Limb (tissue), 2 donors: ENCODE results near the gene LARP7.
"Not testable (repeated sequence)": the region's sequence is repeated elsewhere in the genome, so short reads cannot be mapped to it uniquely, and the experiment has no call there.

Experiments used
- DNase-seq, 2 donors: peaks; one replicate each; pipeline ENCODE4 v3.0.0-alpha.2; 2016; ENCODE audit errors: extremely low spot score in 2 of 2

The LARP7 gene

DNA sequence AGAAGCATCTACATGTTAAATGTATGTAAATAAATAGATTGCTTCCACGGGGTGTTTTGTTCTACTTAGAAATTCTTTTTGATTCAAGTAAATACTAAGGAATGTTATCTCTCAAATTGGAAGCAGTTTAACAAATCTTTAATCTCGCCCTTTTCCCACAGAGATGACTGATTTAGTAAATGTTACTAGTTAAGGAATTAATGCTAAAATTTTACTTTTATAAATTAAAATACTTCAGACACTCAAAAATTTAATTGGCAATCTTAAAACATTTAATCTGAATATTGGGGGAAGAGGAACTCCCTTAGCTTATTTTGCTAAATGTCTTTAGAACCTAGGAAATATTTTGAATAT lies 12.1 kb downstream of the LARP7 start:
- no peak for DNase-seq

DNA sequence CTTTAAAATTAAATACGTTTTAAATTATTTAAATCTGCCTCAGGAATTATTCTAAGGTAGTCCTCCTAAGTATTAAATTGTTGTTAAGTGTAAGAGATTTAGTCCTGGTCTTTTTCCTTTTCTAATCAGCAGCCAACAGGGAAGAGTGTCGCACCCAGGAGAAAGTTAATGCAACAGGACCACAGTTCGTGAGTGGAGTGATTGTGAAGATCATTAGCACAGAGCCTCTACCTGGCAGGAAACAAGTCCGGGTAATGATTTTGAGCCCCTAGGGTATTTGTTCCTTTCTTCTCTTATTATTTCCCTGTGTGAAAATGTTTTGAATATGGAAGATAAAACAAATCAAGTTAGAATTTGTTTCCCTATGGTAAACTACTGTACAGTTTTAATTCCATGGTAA lies 13.4 kb downstream of the LARP7 start:
- DNase-seq: no peak

DNA sequence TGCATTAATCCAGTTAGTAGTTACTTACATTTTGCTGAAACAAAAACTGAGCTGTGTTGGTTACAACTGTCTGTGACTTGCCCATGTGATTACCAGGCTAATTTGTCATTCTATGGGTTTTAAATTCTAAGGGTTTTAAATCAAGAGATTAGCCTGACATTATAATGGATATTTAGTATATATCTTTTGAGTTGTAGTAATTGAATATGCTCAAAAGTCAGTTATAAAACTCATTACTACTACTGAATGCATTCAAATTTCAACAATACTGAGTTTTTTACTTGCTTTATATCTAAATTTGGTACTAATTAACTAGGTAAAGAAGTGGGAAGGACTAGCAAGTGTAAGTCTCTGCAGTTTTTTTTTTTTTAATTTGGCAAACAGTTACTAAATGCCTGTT lies 14.7 kb downstream of the LARP7 start:
- DNase-seq: no peak

DNA sequence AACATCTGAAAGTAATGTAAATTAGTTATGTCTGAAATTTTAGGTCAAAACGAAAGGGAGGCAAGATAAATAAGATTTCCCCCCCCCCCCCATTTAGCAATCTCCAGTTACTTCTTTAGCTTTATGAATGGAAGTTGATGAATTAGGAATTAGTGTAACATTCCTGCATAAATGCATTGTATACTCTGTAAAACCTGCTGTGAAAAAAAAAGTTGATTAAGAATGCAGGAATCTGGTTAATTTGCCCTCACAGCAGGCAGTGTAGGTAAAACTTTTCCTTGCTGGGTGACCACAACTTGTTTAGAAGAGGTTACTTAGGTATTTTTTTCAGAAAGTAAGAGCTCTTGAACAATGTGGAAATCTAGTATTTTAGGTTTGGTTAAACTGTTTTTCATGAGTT lies 15.3 kb downstream of the LARP7 start:
- DNase-seq: no peak

DNA sequence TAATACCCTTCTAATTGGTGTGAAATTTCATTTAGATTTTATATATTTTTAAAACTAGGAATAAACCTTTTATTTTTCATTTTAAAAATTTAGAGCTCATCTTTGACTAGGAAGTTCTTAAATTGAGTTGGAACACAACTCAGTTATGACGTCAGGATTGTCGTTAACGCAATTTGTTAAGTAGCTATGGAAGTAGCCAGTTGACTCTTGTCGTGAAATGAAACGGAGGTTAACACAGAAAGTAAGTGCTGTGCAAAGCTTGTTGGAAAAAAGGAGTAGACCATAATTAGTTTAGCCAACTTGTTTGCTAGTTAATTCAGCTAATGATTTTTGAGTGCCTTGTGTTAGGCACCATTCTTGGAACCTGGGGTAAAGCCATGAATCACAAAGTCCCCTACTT lies 18.3 kb downstream of the LARP7 start:
- no peak for DNase-seq

DNA sequence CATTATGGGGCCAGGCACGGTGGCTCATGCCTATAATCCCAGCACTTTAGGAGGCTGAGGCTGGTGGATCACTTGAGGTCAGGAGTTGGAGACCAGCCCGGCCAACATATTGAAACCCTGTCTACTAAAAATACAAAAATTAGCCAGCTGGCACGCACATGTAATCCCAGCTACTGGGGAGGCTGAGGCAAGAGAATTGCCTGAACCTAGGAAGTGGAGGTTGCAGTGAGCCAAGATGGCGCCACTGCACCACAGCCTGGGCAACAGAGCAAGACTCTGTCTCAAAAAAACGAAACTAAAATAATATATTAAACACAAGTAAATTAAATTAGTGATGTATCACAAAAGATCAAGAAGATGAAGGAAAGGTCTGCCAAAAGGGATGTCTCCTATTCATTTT lies 19.2 kb downstream of the LARP7 start:
- not testable (repeated sequence) for DNase-seq

DNA sequence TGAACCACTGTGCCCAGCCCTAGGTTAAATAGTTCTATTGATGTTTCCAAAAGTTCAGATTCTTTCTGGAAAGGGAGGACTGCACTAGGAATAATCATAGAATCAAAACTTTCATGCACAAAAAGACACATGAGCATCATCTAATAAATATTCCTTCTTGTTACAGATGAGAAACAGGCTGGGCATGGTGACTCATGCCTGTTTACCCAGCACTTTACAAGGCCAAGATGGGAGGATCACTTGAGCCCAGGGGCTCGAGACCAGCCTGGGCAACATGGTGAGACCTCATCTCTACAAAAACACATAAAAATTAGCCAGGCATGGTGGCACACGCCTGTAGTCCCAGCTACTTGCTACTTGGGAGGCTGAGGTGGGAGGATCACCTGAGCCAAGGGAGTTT lies 27.7 kb downstream of the LARP7 start:
- no peak for DNase-seq

DNA sequence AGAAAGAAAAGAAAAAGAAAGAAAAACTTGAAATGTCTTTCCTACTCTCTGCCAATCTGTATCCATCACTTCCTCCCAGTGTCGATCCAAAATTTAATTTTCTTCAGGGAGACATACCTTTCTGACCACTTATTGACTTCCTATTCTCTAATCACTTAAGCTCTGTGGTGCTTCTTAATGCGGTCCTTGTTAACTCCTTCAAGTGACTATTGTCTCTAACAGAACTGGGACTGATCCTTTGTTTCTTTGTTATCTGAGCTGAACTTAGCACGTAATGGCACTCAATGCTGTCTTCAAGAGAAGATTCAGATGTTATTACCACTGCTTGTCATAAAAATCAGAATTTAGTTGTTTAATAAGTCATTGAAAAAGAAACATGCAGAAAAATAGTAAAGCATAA lies 31.2 kb downstream of the LARP7 start:
- no peak for DNase-seq

DNA sequence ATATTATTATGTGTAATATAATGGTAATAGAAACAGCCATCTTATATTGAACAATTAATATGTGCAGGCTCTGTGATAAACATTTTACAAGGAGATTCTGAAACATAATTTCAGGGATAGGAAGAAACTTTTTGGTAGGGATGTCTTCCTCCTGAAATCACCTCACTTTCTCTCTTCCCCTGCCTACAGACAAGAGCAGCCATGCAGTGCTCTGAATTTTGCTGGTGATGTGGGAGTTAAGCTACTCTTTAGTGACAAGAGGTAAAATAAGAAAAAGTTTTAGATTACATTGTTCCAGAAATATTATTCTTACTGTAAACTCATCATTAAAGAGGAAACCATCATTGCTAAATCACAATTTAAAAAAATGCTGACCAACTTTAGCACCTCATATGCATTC lies 36.1 kb downstream of the LARP7 start:
- no peak for DNase-seq

DNA sequence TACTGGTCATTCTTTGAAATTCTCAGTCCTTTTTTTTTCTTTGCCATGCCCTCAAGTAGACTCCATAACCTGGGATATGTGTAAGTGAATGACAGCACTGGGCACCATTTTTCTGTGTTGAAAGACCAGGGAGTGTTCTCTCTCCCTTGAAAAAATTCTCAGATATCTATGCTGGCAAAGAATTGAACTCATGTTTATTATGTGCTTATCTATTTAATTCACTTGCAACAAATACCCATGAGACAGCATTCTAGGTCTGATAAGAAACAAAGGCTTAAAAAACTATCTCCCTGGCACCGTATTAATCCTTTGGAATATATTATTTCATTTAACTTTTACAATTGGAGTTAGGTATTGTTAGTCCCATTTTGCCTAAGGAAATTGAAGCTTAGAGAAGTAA lies 36.7 kb downstream of the LARP7 start:
- DNase-seq: no peak

DNA sequence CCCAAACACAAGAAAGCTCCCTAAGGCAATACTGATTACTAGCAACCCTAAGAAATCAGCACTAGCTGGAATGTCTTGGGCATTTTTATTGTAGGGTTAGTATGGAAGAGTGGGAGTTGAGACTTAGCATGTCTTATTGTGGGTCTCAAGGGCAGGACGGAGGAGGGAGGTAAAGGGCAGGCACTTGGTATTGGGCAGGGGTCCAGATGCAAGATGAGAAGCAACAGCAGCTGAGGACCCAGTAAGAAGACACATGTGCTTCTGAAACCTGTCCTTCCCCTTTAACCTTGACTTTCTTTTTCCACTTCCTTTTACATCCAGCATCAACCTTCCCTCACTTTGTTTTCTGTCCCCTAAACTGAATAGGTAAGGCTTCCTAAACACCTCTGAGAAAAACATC lies 37.4 kb downstream of the LARP7 start:
- no peak for DNase-seq

DNA sequence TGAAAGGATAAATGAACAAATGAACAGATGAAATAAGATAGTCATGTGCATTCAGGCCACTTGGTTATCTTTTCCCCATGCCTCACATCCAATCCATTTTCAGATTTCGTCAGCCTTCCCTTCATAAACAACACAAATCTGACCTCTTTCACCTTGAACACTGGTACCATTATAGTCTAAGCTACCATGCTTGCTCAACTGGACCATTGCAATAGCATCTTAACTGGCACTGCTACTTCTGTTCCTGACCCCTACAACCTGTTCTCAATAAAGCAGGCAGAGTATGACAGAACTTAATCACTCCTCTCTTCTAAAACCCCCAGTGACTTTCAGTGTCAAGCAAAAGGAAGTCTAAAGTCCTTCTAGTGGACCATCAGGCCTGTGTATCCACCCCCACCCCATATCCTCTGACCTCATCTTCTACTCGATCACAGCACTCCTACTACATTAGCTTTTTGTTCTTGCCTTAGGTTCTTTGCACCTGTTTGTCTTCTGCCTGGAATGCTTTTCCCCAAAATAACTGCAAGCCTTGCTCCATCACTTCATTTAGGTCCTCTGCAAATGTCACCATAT lies 40.7 kb downstream of the LARP7 start:
- no peak for DNase-seq

DNA sequence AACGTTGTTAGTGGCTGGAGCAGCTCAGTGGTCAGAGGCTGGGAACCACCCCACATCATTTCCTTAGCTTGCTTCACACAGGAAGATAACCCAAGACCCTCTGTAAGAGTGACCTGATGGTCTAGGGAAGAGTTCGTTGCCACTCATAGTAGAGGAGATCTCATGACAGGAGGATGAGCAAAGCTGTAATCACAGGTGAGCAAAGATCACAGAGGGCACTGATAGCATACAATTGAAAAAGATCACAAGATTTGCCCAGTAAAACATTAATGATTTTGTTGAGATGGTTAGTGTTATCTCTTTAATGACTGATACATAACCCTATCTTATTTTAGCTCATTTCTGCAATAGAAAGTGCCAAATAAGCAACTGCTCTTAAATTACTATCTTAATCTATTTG lies 44.1 kb downstream of the LARP7 start:
- DNase-seq: no peak

DNA sequence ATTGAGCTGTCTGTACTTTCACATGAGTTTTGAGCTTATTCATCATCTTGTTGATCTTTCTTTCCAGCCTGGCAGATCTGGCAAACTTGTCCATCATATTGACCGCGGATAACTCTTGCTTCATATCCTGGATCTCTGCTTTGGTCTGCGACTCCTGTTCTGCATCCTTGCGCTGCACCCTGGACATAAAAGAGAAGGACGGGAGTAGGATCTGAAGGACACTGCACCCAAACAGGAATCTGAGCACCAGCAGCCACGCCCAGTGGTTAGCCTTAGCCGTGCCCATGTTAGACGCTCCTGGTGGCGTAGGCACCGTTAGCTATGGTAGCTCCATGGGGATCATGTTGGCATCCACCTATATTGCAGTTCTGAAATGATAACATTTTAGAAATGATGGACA lies 56.6 kb downstream of the LARP7 start:
- DNase-seq: no peak

DNA sequence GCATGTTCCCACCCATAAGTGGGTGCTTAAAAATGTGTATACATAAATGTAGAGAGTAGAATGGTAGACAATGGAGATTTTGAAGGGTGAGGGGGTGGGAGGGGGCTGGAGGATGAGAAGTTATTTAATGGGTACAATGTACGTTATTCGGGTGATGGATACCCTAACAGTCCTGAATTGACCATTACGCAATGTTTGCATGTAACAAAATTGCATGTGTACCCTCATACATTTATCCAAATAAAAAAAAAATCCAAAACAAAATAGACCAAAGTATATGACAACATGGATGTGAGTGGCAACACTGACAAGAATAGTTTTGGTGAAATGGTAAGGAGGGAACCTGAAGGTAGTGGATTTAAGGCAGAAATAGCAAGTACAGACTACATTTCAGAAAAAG lies 63.7 kb downstream of the LARP7 start:
- no peak for DNase-seq

DNA sequence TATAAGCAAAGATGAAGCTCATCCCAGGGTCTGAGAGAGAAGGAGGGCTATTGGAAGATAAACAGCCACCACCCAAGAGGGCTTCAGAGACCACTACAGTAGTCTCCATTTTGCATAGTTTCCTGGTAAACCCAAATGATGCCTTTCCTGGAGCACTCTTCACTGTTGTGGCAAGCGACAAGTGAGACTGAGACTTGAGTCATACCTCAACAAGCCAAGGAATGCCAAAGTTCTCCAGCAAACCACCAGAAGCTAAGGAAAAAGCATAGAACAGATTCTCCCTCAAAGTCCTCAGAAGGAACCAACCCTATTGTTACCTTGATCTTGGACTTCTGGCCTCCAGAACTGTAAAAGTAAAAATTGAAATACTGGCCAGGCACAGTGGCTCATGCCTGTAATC lies 65.9 kb downstream of the LARP7 start:
- DNase-seq: no peak

DNA sequence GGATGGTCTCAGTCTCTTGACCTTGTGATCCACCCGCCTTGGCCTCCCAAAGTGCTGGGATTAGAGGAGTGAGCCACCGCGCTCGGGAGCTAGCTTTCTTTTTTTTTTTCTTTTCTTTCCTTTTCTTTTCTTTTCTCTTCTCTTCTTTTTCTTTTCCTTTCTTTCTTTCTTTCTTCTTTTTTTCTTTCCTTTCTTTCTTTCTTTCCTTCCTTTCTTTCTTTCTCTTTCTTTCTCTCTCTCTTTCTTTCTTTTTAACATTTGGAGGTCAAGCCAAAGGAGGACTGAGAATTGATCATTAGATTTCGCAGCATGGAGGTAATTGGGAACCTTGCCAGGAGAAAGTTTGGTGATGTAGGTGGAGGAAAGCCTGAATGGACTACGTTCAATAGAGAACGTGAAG lies 67.4 kb downstream of the LARP7 start:
- DNase-seq: no peak

DNA sequence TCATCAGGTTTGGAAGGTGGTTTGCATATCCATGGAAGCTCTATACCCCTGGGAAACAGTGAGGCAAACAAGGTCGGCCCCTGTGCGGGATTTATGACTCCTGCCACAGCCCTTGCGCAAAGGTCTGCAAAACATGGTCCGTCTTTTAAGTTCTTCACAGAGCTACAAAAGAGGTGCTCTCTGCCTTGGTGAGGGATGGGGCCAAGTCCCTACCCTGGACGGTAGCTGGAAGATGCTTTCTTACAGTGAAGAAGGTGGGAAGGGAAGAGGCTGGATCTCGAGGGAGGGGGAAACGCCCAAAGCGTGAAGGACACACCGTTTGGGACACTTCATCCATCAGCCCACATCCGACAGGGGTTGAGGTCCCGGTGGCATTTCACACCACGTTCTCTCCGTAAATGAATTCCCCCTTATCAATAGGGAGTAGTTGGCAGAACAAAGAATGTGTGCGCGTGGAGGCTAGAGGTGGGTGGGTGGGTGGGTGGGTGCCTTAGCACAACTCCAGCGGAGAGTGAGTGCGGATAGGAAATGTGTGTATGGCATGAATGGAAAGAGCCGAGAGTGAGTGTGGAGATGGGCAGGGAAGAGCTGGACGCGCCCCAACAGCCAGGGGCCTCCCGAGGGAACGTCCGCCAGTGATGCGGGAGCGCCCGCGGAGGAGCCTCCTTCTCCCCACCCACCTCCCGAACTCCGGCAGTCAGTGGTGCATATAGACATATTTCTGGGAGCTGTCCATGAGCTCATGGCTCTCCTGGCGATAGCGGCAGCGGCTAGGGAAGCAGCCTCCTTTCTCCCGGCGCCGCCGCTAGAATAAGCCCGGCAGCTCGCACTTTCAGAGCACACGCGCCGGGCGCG lies 68.3 kb downstream of the LARP7 start:
- peak; percentile 31 to 75 for DNase-seq

DNA sequence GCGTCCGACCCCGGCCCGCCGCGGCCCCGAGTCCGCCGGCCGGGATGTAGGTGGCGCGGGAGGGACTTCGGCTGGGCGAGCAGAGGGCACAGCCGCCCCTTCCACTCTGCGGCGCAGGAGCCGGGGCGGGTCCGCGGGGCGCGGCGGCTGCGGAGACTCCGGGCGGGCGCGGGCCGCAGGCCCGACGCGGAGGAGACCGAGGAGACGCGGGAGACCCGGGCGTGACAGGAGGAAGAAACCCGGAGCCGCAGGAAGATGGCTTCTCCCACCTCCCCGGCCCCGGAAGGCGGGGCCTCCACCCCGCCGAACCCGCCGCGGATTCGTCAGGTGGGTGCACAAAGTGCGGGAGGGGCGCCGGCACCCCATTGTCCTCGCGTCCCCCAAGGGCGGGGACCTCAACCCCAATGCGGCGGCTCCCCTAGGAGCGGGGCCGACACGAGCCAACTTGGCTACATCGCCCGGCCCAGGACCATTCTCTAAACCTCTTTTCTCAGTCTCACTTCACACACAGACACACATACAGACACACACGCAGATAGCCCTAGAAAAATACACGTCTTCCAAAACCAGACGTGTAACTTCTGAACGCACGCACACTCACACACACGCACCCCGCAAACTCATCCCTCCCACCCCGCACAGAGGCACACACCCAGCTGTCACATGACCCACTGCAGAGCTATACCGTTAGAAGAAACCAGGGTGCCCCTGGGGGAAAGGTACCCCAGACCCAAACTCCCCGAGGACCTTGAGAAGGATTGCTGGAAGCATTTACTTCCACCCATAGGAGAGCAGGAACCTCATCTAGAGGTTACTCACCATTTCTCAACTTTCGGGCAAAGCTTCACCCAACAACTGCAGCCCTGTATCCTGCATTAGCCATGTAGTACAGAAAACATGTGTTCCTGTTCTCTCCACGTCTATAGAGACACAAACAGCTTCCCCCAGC lies 69.2 kb downstream of the LARP7 start:
- DNase-seq: peak in 1 of 2 donors; percentile 62

DNA sequence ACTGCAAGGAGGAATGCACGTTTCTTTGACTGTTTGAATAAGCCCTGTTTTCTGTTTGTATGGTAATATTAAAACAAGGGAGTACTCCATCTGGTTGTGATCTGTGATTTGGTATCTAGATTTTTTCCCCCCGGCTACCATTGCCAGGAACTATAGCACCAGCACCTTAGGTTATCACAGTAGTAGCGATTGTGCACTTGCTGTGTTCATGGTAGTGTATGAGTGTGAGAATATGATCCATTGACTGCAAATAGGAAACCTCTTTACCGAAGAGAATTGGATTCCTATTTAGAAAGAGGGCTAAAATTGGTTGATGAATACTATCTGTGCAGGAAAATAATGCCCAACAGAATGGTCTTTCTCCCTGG lies 69.9 kb downstream of the LARP7 start:
- DNase-seq: no peak
